ENCODE results near the gene CTSZ.
"Not testable (repeated sequence)": the region's sequence is repeated elsewhere in the genome, so short reads cannot be mapped to it uniquely, and the experiment has no call there.

CTSZ gene

GRCh38 chr20:58978351-58979190 lies 28.5 kb downstream of the CTSZ start:
- no peak for DNase-seq

GRCh38 chr20:58976061-58976730 lies 30.9 kb downstream of the CTSZ start:
- peak; percentile 30 for DNase-seq

- DNase-seq: no peak
These were observed 31.7 kb downstream of the CTSZ start for GRCh38 chr20:58975353-58975752.

- DNase-seq: no peak
These were observed 33.2 kb downstream of the CTSZ start for GRCh38 chr20:58973866-58974265.

- no peak for DNase-seq
These were observed 33.9 kb downstream of the CTSZ start for GRCh38 chr20:58973179-58973578.

GRCh38 chr20:58971429-58971828 lies 35.6 kb downstream of the CTSZ start:
- DNase-seq: no peak

- no peak for DNase-seq
These were observed 36.9 kb downstream of the CTSZ start for GRCh38 chr20:58970146-58970545.

- DNase-seq: no peak
These were observed 37.6 kb downstream of the CTSZ start for GRCh38 chr20:58969439-58969838.

- DNase-seq: no peak
These were observed 39.2 kb downstream of the CTSZ start for GRCh38 chr20:58967652-58968429.

- DNase-seq: no peak
These were observed 41.6 kb downstream of the CTSZ start for GRCh38 chr20:58965270-58966064.

- DNase-seq: not testable (repeated sequence)
These were observed 43.1 kb downstream of the CTSZ start for GRCh38 chr20:58963922-58964321.

GRCh38 chr20:58963060-58963584 lies 43.9 kb downstream of the CTSZ start:
- no peak for DNase-seq

GRCh38 chr20:58959652-58960051 lies 47.4 kb downstream of the CTSZ start:
- no peak for DNase-seq

- DNase-seq: peak; percentile 54
These were observed 51.0 kb downstream of the CTSZ start for GRCh38 chr20:58956078-58956477.

GRCh38 chr20:58953050-58953449 lies 54.0 kb downstream of the CTSZ start:
- no peak for DNase-seq

- no peak for DNase-seq
These were observed 56.5 kb downstream of the CTSZ start for GRCh38 chr20:58950603-58951002.

- not testable (repeated sequence) for DNase-seq
These were observed 59.2 kb downstream of the CTSZ start for GRCh38 chr20:58947797-58948388.

- peak; percentile 33 for DNase-seq
These were observed 61.0 kb downstream of the CTSZ start for GRCh38 chr20:58945965-58946631.

Data from suppressor macrophage treated with lipopolysaccharide for 4 hours (primary cell).